NOMO-1 treated with DMSO at 0.1 percent for 48 hours (cell line): Measurements from ENCODE around the gene TCERG1L.
"Not testable (repeated sequence)": the region's sequence is repeated elsewhere in the genome, so short reads cannot be mapped to it uniquely, and the experiment has no call there.

Source experiments
- DNase-seq: peaks from one replicate; lab custom pipeline; 2025; ENCODE audit not compliant: unreplicated experiment; lab: John Stamatoyannopoulos, UW

The TCERG1L gene

GRCh38 chr10:131090761-131091661, 220.5 kb downstream of the TCERG1L start:
- no peak for DNase-seq

GRCh38 chr10:131089861-131090260, 221.7 kb downstream of the TCERG1L start:
- DNase-seq: no peak

GRCh38 chr10:131089150-131089549, 222.4 kb downstream of the TCERG1L start:
- DNase-seq: no peak

GRCh38 chr10:131088619-131089018, 222.9 kb downstream of the TCERG1L start:
- no peak for DNase-seq

- DNase-seq: no peak
Measured at GRCh38 chr10:131087464-131088215, 223.9 kb downstream of the TCERG1L start.

GRCh38 chr10:131086511-131086910, 225.0 kb downstream of the TCERG1L start:
- DNase-seq: no peak

- DNase-seq: no peak
Measured at GRCh38 chr10:131086094-131086493, 225.4 kb downstream of the TCERG1L start.

- DNase-seq: no peak
Measured at GRCh38 chr10:131085091-131085860, 226.2 kb downstream of the TCERG1L start.

GRCh38 chr10:131084791-131085090, 226.8 kb downstream of the TCERG1L start:
- no peak for DNase-seq

- DNase-seq: no peak
Measured at GRCh38 chr10:131083915-131084790, 227.4 kb downstream of the TCERG1L start.

GRCh38 chr10:131082991-131083481, 228.5 kb downstream of the TCERG1L start:
- DNase-seq: no peak

- no peak for DNase-seq
Measured at GRCh38 chr10:131082201-131082850, 229.2 kb downstream of the TCERG1L start.

- no peak for DNase-seq
Measured at GRCh38 chr10:131081786-131082185, 229.7 kb downstream of the TCERG1L start.

GRCh38 chr10:131081376-131081775, 230.1 kb downstream of the TCERG1L start:
- no peak for DNase-seq

GRCh38 chr10:131080571-131080970, 230.9 kb downstream of the TCERG1L start:
- no peak for DNase-seq

GRCh38 chr10:131079314-131079713, 232.2 kb downstream of the TCERG1L start:
- DNase-seq: no peak

- not testable (repeated sequence) for DNase-seq
Measured at GRCh38 chr10:131078882-131079280, 232.6 kb downstream of the TCERG1L start.

- DNase-seq: no peak
Measured at GRCh38 chr10:131078131-131078881, 233.2 kb downstream of the TCERG1L start.

- no peak for DNase-seq
Measured at GRCh38 chr10:131077724-131078123, 233.8 kb downstream of the TCERG1L start.
